A204.1 (cell line): ENCODE results near the gene FLOT2.
"Not testable (repeated sequence)": the region's sequence is repeated elsewhere in the genome, so short reads cannot be mapped to it uniquely, and the experiment has no call there.

ENCODE experiments used
- FAIRE-seq: peaks from 2 replicates; lab custom pipeline; 2012; peaks lifted over from hg19 to GRCh38; lab: Jason Lieb, UNC

FLOT2 gene

GRCh38 chr17:28895794-28896447 lies 1.6 kb downstream of the FLOT2 start:
- no peak for FAIRE-seq

GRCh38 chr17:28893248-28894183 lies 4.0 kb downstream of the FLOT2 start:
- FAIRE-seq = not testable (repeated sequence)

- FAIRE-seq = no peak
Measured at GRCh38 chr17:28892024-28892423, 5.5 kb downstream of the FLOT2 start.

GRCh38 chr17:28891201-28891600 lies 6.3 kb downstream of the FLOT2 start:
- no peak for FAIRE-seq

- FAIRE-seq = no peak
Measured at GRCh38 chr17:28889996-28890395, 7.5 kb downstream of the FLOT2 start.

GRCh38 chr17:28888832-28889231 lies 8.7 kb downstream of the FLOT2 start:
- no peak for FAIRE-seq

DNA sequence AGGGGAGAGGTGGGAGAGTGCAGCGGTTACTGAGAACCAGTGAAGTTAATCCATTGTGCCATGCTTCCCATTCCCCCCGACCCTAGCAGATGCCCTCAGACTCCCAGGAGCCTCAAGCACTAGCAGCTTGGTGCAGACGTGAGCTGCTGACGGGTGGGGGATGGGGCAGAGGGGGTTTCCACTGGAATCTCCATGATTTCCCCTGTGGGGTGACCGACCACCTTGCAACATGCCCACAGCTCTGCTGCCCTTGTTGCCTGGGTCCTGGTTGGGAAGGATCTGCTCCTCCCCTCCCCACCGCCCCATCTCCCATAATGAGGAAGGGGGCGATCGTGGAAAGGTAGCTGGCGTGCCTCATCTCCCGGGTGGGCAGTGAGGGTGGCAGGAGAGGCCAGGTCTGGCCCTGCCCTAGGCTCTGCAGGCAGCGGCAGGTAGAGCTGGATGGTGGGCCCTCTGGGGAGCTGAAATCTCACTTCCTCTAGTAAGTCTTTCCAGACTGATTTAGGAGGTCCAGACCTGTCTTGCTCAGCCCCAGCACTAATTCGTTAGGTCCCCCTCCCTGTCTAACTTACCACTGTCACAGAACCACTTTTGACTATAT lies 9.6 kb downstream of the FLOT2 start:
- FAIRE-seq = no peak

DNA sequence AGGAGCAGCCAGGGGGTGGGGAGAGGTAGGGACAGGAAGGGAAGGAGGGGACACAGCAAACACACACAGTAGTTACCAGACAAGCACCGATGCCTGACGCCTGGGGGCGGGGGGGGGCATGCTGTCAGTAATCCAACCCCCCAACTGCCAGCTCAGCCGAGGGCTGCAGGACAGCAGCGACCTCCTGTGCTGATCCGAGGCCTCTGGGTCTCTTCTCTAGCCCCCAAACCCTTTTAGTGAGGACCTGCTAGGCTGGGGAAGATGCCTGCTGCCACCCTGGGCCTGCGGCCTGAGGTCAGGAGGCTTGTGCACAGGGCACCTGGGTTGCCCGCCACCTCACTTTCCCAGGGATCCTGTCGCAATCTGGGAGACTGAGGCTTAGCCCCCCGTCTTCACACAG lies 11.6 kb downstream of the FLOT2 start:
- FAIRE-seq = no peak

DNA sequence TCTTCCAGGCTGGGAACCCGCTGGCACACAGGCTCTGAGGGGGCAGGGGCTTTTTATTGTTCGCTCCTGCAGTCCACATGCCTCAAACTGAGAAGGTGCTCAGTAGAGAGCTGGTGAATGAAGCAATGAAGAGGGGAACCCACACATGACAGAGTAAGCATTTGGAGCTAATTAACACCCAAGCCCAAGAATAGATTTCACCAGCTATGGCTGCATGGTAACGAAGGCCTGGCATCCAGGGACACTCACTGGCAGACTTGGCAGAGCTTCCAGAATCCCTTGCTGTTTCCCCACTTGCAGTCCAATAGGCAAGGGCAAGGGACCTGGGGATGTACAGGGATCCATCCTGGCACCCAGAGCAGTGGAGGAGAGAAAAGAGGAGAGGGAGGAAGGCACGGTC lies 12.2 kb downstream of the FLOT2 start:
- FAIRE-seq = no peak

DNA sequence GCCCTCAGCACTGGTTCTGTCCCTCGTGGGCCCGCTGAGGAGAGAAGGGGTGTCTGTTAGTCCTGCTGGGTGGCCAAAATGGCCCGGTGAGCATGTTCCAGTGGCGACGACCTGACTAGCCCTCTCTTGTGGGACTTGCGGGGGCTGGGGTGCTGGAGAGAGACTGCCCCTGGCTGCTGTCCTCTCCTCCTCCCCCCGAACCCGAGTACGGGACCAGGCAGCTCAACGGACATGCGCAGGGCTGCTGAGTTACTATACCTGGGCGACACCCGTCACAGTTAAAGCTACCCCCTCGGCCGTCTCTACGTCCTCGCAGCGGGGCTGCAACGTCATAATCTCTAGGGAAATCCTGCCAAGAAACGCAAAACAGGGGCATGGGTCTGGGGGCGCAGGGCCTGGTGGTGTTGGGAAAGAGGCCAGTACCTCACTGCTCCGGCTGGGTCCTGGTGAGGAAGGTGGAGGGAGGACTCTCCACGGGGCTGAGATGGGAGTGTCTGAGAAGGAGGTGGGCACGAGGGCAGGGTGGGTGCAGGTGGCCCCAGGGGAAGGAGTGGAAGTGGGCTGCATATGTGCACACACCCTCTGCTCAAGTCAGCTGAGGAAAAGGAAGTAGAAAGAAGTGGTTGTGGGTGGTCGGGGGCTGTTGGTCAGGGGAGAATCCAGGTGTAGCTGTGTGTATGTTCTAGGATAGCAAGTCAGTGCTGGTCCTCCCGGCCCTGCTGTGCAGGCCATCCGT lies 13.4 kb downstream of the FLOT2 start:
- FAIRE-seq = no peak

DNA sequence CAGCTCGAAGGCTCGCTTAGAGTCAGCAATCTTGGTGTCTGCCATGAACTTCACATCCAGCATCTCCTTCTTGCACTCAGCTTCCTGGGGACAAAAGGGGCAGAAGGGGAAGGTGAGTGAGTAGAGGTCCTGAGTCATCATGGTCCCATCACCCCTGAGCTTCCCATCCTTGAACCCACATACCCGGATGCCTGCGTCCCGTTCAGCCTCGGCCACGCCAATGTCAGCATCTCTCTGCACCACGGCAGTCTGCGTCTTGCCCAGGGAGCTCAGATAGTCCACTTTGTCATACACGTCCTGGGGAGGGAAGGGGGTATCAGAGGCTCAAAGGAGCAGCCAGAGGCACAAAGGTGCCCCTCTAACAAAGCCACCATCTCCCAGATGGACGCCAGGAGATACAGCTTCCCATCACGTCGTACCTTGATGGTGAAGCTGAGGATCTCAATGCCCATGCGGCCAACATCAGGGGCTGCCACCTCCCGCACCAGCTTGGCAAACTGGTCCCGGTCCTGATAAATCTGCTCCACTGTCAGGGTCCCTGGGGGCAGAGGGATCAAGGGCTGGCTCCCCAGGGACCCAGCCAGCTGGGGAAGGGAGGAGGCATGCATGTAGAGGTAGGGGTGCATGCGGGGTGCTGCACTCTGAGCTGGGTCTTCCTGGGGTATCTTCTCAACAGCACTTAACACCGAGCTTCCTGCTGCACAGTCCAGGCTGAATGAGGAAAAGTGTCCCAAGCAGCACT lies 15.2 kb downstream of the FLOT2 start:
- no peak for FAIRE-seq

DNA sequence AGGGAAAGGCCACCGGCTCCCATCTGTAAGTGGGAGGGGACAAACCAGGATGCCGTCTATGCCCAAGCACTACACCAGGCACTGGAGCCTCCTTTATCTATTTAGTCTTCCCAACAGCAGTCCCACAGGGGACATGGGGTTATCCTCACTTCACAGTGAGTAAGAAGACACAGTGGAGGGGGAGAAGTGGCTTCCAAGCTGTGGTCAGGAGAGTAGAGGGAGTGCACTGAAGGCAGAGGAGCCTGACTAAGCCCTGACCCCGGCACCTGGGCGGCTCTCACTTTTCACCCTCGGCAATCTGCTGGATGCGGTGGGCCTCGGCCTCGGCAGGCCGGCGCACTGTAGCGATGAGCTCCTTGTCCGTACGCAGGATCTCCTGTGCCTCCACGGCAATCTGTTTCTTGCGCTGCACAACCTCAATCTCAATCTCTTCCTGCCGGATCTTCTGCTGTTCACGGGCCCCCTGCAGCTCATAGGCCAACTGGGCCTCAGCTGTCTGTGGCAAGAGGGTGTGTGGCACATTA lies 15.9 kb downstream of the FLOT2 start:
- no peak for FAIRE-seq

GRCh38 chr17:28880572-28880945 lies 17.0 kb downstream of the FLOT2 start:
- no peak for FAIRE-seq

GRCh38 chr17:28879886-28880571 lies 17.5 kb downstream of the FLOT2 start:
- no peak for FAIRE-seq

- no peak for FAIRE-seq
Measured at GRCh38 chr17:28878981-28879380, 18.6 kb downstream of the FLOT2 start.

DNA sequence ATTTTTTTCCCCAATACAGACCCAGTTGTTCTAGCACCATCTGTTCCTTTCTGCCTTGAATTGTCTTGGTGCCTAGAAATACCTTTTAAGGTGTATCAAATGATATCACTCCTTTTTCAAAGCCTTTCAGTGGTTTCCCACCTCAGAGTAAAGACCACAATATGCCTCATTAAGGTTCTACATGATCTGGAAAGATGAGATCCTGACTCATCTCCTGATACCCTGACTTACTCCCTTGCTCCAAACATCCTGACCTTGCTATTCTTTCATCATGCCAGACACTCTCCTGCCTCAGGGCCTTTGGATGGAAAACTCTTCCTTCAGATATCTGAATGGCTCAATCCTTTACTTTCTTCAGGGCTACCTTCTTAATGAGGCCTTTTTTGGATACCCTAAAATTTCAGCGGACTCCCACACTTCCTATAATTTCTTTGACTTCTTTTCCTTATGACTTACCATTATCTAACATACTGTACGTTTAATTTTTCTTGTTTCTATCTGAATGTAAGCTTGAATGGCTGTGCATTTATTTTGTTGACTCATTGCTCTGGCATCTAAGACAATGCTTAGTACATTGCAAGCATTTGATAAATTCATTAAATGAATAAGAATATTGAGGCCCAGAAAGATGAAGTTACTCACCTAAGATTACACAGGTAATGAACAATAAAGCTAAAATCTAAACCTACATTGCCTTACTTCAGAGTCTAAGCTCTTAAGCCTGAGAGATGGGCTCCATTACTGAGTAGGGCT lies 19.2 kb downstream of the FLOT2 start:
- FAIRE-seq = no peak

GRCh38 chr17:28877150-28877711 lies 20.3 kb downstream of the FLOT2 start:
- FAIRE-seq = not testable (repeated sequence)

DNA sequence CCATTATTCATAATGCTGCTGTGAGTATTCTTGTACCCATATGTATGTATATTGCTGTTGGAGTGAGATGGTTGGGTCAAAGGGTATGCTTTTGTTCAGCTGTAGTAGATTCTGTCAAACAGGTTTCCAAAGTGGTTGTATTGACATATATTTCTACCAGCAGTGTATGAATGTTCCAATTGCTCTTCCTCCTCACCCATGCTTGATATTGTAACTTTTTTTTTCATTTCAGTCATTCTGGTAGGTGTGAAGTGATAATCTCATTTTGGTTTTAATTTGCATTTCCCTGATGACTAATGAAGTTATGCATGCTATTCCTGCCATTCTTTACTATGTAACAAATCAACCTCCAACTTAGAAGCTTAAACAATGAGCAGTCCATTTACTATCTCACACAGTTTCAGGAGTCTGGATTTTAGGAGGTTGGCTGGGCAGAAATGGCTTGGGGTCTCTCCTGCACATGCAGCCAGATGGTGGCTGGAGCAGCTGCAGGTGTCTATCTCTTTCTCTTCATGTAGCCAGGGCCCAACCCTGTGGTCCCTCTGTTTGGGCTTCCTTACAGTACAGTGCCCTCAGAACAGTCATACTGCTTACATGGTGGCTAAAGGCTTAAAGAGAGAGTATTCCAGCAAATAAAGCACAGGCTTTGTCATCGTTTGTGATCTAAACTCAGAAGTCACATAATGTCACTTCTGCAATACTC lies 21.5 kb downstream of the FLOT2 start:
- FAIRE-seq = no peak

DNA sequence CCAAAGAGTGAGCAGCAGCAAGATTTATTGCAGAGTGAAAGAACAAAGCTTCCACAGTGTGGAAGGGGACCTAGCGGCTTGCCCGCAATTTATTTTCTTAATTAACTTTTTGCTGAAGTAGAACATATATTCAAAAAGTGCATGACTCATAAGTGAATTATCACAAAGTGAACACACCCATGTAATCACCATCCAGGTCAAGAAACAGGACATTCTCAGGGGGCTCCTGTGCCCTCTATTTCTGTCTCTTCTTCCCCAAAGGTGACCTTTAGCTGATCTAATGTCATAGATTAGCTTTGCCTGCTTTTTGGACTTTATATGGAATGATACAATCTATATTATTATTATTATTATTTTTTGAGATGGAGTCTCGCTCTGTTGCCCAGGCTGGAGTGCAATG lies 22.8 kb downstream of the FLOT2 start:
- FAIRE-seq = no peak
